SKM-1 treated with dmso at 0.1 percent for 144 hours (cell line): Measurements from ENCODE around the gene TMEM259.

Experiments used
- DNase-seq: peaks from one replicate; lab custom pipeline; 2025; ENCODE audit not compliant: unreplicated experiment; lab: John Stamatoyannopoulos, UW

The TMEM259 gene

GRCh38 chr19:990119-990571 lies 30.8 kb downstream of the TMEM259 start:
- no peak for DNase-seq

DNA sequence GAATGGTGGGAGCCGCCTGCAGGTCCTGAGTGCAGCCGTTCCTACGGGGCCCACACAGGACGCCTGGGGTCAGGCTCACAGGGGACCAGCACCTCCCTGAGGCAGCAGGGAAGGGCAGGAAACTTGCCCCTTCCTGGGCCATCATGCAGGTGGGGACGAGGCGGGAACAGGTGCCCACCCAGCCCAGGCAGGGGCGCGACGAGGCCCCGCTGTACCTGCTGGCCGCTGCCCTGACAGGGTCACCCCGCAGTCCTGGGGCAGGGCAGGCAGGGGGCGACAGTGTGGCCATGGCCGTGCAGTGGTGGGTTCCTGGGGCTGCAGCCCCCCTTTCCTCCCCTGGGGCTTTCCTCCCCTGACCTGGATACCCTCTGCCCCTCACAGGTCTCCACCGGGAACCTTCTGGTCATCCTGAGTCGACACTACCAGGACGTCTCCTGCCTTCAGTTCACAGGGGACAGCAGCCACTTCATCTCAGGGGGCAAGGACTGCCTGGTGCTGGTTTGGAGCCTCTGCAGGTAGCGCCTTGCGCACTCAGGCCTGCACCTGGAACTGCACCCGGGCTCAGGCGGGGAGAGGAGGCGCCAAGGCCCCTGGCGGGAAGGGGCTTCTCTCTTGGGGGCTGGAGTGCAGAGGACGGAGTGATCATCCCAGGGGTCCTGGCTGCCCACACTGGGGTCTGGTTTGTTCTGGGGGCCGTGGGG lies 31.4 kb downstream of the TMEM259 start:
- no peak for DNase-seq

DNA sequence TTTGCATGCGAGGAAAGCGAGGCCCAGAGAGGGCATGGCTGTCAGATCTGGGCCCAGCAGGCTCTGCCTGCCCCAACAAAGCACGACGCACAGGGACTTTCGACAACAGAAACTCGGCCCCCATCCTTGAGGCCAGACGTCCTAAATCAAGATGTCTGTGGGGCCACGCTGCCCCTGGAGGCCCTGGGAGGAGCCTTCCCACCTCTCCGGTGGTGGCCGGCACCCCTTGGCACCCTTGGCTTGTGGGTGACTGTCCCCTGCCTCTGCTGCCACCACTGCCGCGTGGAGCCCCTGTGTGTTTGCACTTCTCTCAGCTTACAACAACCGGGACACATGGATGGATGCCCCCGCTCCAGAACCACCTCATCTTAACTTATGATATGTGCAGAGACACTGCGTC lies 32.4 kb downstream of the TMEM259 start:
- DNase-seq = no peak

GRCh38 chr19:988081-988480 lies 32.8 kb downstream of the TMEM259 start:
- DNase-seq = no peak

- no peak for DNase-seq
These were observed 34.8 kb downstream of the TMEM259 start for GRCh38 chr19:986083-986482.

GRCh38 chr19:984165-984967 lies 36.6 kb downstream of the TMEM259 start, which contains the start of gene WDR18:
Gene WDR18 (plus strand): TSS chr19:984345. CDS start chr19:984354, 9 bp downstream.
- DNase-seq = peak; percentile 61

DNA sequence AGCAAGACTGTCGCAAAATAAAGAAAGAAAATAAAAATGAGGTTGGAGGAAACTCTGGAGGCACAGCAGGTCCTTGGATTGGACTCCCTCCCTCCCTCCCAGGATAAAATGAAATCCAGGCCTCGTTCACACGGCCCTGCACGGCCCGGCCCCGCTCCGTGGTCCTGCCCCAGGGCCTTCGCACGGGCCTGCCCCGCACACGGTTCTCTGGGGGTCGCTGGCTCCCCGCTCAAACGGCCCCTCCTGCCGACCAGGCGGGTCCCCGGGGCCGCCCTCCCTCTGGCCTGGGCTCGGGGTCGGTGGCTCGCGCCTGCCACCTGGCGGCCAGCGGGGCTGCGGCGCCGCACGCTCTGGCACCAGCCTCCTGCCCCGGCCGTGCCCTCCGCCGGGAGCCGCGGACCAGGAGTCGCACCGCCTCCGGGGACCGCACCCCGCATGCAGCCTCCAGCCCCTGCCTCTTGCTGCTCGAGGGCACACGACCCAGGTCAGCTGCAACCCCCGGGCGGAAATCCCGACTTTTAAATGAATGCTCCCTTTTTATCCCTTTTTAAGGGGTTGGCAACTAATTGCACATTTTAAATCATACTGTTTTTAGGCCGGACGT lies 38.3 kb downstream of the TMEM259 start:
- DNase-seq = peak; percentile 62

DNA sequence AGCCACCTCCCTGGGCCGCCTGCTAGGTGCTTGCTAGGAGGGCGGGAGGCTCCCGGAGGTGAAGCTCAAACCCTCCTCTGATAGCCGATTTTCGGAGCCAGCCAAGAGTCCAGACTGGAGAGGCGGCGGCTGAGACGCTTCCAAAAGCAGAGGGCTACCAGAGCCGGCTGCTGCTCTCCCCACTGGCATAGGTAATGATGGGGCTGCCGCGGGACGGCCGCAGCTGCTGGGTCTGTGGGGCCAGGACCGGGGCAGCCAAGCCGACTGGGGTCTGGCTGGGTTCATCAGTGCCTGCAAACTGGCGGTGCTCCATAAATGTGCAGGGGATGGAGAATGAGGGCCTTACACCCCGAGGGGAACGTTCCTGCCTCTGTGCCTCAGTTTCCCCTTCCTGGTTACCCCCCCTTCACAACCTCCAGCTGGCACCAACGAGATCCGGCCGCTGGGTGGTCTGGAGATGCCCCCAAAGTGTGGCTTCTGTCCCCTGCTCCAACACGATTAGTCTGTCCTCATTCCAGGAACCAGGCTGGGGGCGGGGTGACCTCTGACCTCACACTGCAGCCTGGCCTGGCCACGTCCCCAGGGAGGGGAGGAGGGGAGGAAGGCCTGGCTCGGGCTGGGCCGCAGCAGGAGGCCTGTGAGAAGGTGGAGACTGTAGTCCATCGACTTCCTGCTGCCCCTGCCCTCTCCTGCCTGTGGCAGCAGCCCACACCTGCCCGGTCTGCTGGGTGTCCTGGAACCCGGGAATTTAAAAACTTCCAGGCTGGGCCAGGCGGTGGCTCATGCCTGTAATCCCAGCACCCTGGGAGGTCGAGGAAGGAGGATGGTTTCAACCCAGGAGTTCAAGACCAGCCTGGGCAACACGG lies 40.6 kb downstream of the TMEM259 start:
- DNase-seq = no peak

DNA sequence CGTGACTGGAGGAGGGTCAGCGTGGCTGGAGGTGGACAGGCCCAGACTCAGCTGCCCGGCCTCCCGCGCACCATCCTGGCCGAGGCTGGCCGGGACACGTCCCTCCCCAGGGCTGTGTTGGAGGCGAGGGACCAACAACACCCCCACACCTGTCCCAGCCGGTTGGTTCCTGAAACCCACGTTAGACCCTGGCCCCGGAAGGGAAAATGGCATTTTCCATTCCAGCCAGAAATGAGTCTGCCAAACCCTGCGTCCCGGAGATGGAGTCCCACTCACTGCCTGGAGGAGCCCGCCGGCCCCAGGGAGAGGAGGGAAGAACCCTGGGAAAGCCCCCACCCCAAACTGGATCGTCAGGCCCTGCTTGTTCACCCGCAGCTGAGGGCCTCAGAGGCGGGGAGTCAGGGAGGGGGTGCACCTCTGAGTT lies 41.6 kb downstream of the TMEM259 start:
- no peak for DNase-seq

DNA sequence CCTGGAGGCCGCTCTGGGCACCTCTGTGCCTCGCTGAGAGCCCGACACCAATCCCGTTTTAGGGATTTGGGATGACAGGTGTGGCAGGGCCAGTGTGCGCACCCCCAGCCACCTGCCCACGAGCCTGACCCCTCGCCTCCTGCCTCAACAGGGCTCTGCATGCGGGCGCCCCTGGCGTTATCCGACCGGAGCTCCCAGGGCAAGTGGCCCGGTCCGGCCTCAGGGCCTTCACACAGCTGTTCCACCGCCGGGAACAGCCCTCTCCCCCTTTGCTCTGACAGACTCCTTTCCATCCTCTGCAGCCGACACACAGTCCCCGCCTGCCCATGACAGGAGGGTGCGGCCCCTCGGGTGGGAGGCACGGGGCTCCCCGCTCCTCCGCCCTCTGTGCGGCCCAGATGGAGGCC lies 43.9 kb downstream of the TMEM259 start:
- no peak for DNase-seq

DNA sequence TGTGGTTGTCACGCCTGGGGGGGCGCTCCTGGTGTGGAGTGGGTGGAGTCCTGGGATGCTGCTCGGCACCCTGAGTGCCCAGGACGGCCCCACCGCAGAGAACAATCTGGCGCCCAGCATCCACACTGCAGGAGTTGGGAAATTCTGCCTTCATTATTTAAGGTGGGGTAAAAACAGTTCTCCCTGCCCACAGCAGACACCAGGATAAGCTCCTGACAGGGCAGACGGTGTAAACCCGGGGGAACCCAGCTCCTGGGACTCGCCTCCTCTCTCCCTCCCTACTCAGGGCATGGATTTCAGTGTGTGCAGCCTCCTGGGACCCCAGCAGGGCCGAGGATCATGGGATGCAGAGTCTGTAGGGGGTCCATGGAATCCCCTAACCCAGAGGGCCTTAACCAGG lies 44.4 kb downstream of the TMEM259 start:
- DNase-seq = no peak

GRCh38 chr19:974564-975257 lies 46.2 kb downstream of the TMEM259 start:
- DNase-seq = no peak

GRCh38 chr19:973726-974563 lies 47.0 kb downstream of the TMEM259 start:
- no peak for DNase-seq

DNA sequence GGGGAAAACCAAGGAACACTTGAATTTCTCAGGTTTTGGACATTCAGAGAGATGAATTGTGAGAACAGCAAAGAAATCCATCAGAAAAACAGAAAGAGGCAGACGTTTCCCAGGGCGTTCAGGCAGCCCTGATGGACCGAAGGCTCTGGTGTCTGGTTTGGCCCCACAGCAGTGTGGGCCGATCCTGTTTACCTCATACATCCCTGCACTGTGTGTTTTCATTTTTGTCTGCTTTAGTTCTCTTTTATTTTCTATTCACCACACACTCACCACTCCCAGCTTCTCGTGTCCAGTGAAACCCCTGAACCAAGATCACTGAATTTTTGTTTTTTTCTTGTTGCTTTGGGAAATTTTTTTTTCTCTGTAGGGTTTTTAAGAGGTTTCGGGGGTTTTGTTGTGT lies 48.6 kb downstream of the TMEM259 start:
- no peak for DNase-seq

- no peak for DNase-seq
These were observed 49.1 kb downstream of the TMEM259 start for GRCh38 chr19:971795-972194.

- peak; percentile 23 for DNase-seq
These were observed 50.2 kb downstream of the TMEM259 start for GRCh38 chr19:970695-971094.

- DNase-seq = no peak
These were observed 54.3 kb downstream of the TMEM259 start for GRCh38 chr19:966485-967088.

GRCh38 chr19:964761-965694 lies 55.9 kb downstream of the TMEM259 start:
- DNase-seq = no peak
